ENCODE results near the gene MEIS1.

GRCh38 chr2:66566726-66567399 is 131.9 kb downstream of the MEIS1 start:
- no peak for TF ChIP-seq CREB1 (CRISPR knock-in tag; IDR thresholded peaks at IDR 0.05; ENCODE audit: low read depth)
- no peak for TF ChIP-seq POLR2AphosphoS5 (IDR thresholded peaks at IDR 0.05; ENCODE audit: low read depth)
- no peak for TF ChIP-seq EZH2phosphoT487 (IDR thresholded peaks at IDR 0.05; ENCODE audit: unreplicated experiment)
